Measurements from ENCODE around the gene ROR2.

The ROR2 gene

DNA sequence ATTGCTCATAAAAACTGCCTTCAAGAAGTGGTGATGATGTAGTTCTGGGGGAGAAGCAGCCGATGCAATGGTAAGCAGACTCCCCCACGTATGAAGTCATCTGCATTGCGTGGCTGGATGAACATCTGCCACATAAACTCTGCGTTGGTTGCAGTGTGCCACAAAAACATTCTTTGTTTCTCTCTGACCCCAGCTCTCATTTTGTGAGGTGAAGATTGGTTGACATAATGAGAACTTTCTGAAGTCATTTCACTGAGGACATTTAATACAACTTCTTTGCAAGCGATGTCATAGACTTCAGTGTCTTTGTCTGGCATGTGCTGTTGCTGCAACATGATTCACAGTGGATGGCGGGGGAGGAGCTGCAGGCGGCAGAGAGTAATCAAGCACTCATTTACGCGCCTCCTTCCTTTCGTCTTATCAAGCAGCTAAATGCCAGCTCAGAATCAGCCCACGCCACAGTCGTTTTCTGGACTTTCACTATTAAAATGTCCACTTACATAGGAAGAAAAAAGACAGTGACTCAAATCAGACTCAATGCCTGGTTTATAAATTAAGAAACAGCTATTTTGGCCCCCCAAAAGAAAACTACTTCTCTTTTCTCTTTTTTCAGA is 434.8 kb downstream of the ROR2 start:
- no peaks in the 10 kb centered on the region for H3K4me1 ChIP-seq (ENCODE audit: control insufficient read depth, insufficient read depth, low read length)
- H3K27me3 ChIP-seq (ENCODE audit: control insufficient read depth, insufficient read depth, low read length) = no peaks in the 10 kb centered on the region
- H3K9me3 ChIP-seq (ENCODE audit: control insufficient read depth, low read length) = no peaks in the 10 kb centered on the region
- H3K9ac ChIP-seq (ENCODE audit: low read length) = no peak overlapping the region
- H3K4me3 ChIP-seq (ENCODE audit: low read length) = no peak overlapping the region
- H3K36me3 ChIP-seq (ENCODE audit: control insufficient read depth, insufficient read depth, low read length) = no peaks in the 10 kb centered on the region
